Lung (tissue), 12 donors: Measurements from ENCODE around the gene SPP1. TPM values are rescaled to one million over a fixed set of nuclear protein-coding genes. Genes with fewer than 3 reads are reported as not detected.
A peak's percentile ranks its signal among the peaks of the same experiment; 100 is the strongest.

Source experiments
- ATAC-seq: fragments of 200-7000 bp; cut with Tn5 transposase; one replicate; pipeline ENCODE4 v1.9.1; 2020; ENCODE audit warnings: moderate number of reproducible peaks; ENCODE audit not compliant: insufficient read depth, low FRiP score
- DNase-seq, 3 donors: peaks; one replicate each; pipeline ENCODE4 v3.0.0-alpha.2; 2013 to 2017
- H3K27ac ChIP-seq, 2 donors: one replicate each; pipeline ENCODE4 v1.5.1; 2013; ENCODE audit warnings: mild to moderate bottlenecking in 2 of 2, moderate library complexity in 2 of 2, control low read depth in 1 of 2, inconsistent platforms in 1 of 2, low read depth in 1 of 2, low read length in 1 of 2
- H3K27me3 ChIP-seq, 3 donors: one replicate each; pipeline ENCODE4 v1.5.1; 2013; ENCODE audit warnings: low read length in 2 of 3; ENCODE audit not compliant: control insufficient read depth in 3 of 3, insufficient read depth in 3 of 3
- H3K36me3 ChIP-seq, 4 donors: one replicate each; pipeline ENCODE4 v1.5.1; 2013; ENCODE audit warnings: low read length in 4 of 4, mild to moderate bottlenecking in 1 of 4, moderate library complexity in 1 of 4; ENCODE audit not compliant: control insufficient read depth in 4 of 4, insufficient read depth in 4 of 4
- H3K4me1 ChIP-seq, 5 donors: one replicate each; pipeline ENCODE4 v1.5.1; 2013; ENCODE audit warnings: low read length in 5 of 5, mild to moderate bottlenecking in 2 of 5, moderate library complexity in 1 of 5; ENCODE audit not compliant: control insufficient read depth in 5 of 5, insufficient read depth in 5 of 5
- H3K4me3 ChIP-seq: one replicate; pipeline ENCODE4 v1.5.1; 2013; ENCODE audit warnings: mild to moderate bottlenecking, control low read depth, moderate library complexity
- H3K9ac ChIP-seq, 2 donors: one replicate each; pipeline ENCODE4 v1.5.1; 2013; ENCODE audit warnings: low read length in 2 of 2, control low read depth in 1 of 2; ENCODE audit not compliant: insufficient read depth in 1 of 2
- H3K9me3 ChIP-seq, 4 donors: one replicate each; pipeline ENCODE4 v1.5.1; 2013; ENCODE audit warnings: low read length in 3 of 4, mild to moderate bottlenecking in 1 of 4, moderate library complexity in 1 of 4; ENCODE audit not compliant: control insufficient read depth in 4 of 4, insufficient read depth in 3 of 4
- CTCF ChIP-seq: IDR thresholded peaks from 2 replicates; pipeline ENCODE4 v1.5.1; 2012; ENCODE audit warnings: mild to moderate bottlenecking; ENCODE audit errors: control extremely low read depth, extremely low read depth
- WGBS, 2 donors: extraction: QIAGEN DNeasy Blood & Tissue Kit; methylation state at CpG; one replicate each; pipeline ENCODE4 v1.1.7; 2013; 5-methylcytosine and 5-hydroxymethylcytosine counted together
- polyA plus RNA-seq, 2 donors: library from polyadenylated mRNA; stranded (reverse); fragments of 200-250 nt; gene quantifications; one replicate each; pipeline ENCODE4 v1.2.1, GENCODE V29; 2013
- total RNA-seq, 2 donors: library from RNA; depleted of rRNA in 1 of 2; stranded (reverse); fragments of >200 nt in 1 of 2; gene quantifications; one replicate each; pipeline ENCODE4 v1.2.1, GENCODE V29; 2014 to 2021
- donor health status: control.
- donor health status: control.
- donor health status: Bipolar disorder and iron deficiency.
- donor health status: healthy.
- donor health status: DM: yes; HTN: yes; CAD: no.

Gene SPP1
- total and polyA plus RNA-seq, 4 donors = 5.4 to 433 (median 112) TPM

DNA sequence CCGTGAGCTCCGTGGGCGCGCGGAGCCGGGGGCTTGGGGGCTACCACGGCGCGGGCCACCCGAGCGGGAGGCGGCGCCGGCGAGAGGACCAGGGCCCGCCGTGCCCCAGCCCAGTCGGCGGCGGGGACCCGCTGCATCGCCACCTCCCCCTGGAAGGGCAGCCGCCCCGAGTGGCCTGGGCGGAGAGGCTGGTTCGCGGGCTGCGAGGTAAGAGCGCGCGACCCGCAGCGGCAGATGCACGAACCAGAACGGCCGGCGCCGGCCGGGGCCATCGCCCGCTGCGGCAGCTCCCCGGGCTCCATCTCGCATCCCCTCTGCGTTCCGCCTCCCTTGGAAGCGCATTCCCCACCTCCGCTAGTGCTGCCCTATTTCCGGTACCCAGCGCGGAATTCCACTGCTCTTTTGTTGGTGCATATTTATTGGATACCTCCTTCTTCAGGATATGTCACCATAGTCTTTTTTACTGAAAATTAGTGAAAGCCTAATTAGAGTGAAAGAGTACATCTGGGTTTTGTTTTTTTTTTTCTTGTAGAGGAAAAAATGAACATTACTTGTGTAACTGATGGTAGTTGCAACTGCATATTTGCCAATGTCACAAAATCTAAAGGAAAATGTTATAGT is 32.7 kb downstream of the SPP1 start:
- ATAC-seq (peak; percentile 32), DNase-seq (peak; percentile 54 to 68 (median 65))
- Histone ChIP-seq H3K4me3 (peak overlapping the region; percentile 96), H3K9me3 (no peaks in the 10 kb centered on the region), H3K9ac (peak overlapping the region; percentile 29 to 33), H3K36me3 (no peaks in the 10 kb centered on the region), H3K27ac (peak overlapping the region; percentile 84 to 89), H3K4me1 (peaks cover 0 to 23% (median 5%) of the 10 kb centered on the region in 5 donors), H3K27me3 (no peaks in the 10 kb centered on the region)
- TF ChIP-seq CTCF = no peak
- WGBS, 2 donors = 0 to 1% methylated on average over 38 to 51 of the region's 51 CpGs

GRCh38 chr4:88008743-88009171 is 33.2 kb downstream of the SPP1 start:
- Histone ChIP-seq H3K9ac (peak overlapping the region; percentile 29 to 33), H3K9me3 (no peaks in the 10 kb centered on the region), H3K27ac (no peak overlapping the region), H3K36me3 (no peaks in the 10 kb centered on the region), H3K4me1 (peaks cover 0 to 23% (median 5%) of the 10 kb centered on the region in 5 donors), H3K27me3 (no peaks in the 10 kb centered on the region), H3K4me3 (peak overlapping the region; percentile 30)
- TF ChIP-seq CTCF = no peak
- ATAC-seq = no peak
- WGBS, 2 donors = 17 to 18% methylated on average over 5 of the region's 5 CpGs
- peak; percentile 22 to 62 (median 61) for DNase-seq

DNA sequence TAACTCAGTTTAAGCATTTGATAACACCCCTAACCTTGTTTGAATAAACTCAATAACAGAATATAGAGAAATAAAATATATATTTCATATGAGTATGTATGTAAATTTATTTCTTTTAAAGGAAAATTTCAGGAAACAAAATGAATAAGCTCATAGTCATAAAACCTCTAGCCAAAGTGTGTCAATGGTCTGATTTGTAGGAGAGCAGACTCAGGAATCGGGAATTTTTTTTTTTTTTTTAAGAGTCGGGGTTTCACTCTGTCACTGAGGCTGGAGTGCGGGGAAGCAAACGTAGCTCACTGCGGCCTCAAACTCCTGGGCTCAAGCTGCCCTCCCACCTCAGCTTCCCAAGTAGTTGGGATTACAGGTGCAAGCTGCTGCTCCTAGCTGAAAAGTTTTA is 34.4 kb downstream of the SPP1 start:
- H3K27ac ChIP-seq = no peak overlapping the region
- peaks cover 0 to 23% (median 5%) of the 10 kb centered on the region in 5 donors for H3K4me1 ChIP-seq
- H3K9me3 ChIP-seq = no peaks in the 10 kb centered on the region
- DNase-seq (no peak), ATAC-seq (no peak)
- 76 to 79% methylated on average over 5 of the region's 5 CpGs for WGBS, 2 donors
- no peaks in the 10 kb centered on the region for H3K36me3 ChIP-seq
- no peak overlapping the region for H3K9ac ChIP-seq
- no peak overlapping the region for H3K4me3 ChIP-seq
- no peaks in the 10 kb centered on the region for H3K27me3 ChIP-seq
- no peak for TF ChIP-seq CTCF

DNA sequence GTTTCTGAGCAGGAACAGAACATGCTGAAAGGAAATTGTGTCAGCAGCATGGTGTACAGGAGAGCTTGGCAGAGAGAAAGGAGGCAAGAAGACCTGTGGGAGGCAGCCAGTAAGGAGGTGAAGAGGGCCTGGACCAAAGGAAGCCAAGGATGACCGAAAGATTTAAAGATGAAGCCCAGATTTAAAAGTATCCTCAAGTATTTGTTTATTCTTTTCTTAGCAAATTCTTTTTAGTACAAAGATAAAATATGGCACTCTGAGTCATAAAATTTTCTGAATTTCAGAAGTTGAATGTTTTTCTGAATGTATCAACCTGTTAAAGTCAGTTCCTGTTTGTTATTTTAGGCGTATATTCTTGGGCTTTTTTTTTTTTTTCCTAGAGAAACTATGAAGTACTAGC is 35.5 kb downstream of the SPP1 start:
- H3K9ac ChIP-seq = no peak overlapping the region
- H3K36me3 ChIP-seq = no peaks in the 10 kb centered on the region
- no peaks in the 10 kb centered on the region for H3K9me3 ChIP-seq
- H3K4me3 ChIP-seq = no peak overlapping the region
- ATAC-seq (no peak), DNase-seq (no peak)
- H3K4me1 ChIP-seq = peaks cover 0 to 23% (median 9%) of the 10 kb centered on the region in 5 donors
- H3K27me3 ChIP-seq = no peaks in the 10 kb centered on the region
- H3K27ac ChIP-seq = no peak overlapping the region
- 36 to 59% methylated on average over 2 of the region's 2 CpGs for WGBS, 2 donors
- TF ChIP-seq CTCF = no peak
